WTC11 (cell line): Measurements from ENCODE around the gene CNPY1. TPM values are rescaled to one million over a fixed set of nuclear protein-coding genes. Genes with fewer than 3 reads are reported as not detected.

Experiments
- ATAC-seq: fragments of 200-7000 bp; cut with Tn5 transposase; 2 replicates; pipeline ENCODE4 v1.10.0; 2021; ENCODE audit warnings: mild to moderate bottlenecking, moderate library complexity
- CTCF ChIA-PET: fragments of 300-600 bp; sonication (Branson Sonifier 250); formaldehyde crosslinking; loops from one replicate; lab custom pipeline; 2021; ENCODE audit warnings: antibody characterized with exemption; lab: Charles Lee
- POLR2A ChIA-PET: fragments of 350-600 bp; sonication (Branson Sonifier 250); formaldehyde crosslinking; loops from one replicate; lab custom pipeline; 2021; ENCODE audit warnings: antibody characterized with exemption; lab: Charles Lee
- DNase-seq: peaks from one replicate; pipeline ENCODE4 v3.0.0; 2021; ENCODE audit warnings: low spot score
- H3K27ac Mint-ChIP-seq: 2 replicates; pipeline ENCODE4 v1.8.0; 2021; ENCODE audit warnings: mixed read lengths
- H3K27me3 Mint-ChIP-seq: 2 replicates; pipeline ENCODE4 v1.8.0; 2021; ENCODE audit warnings: low read depth, mild to moderate bottlenecking, moderate library complexity, mixed read lengths
- H3K36me3 Mint-ChIP-seq: 2 replicates; pipeline ENCODE4 v1.8.0; 2021; ENCODE audit warnings: mixed read lengths
- H3K4me1 Mint-ChIP-seq: 2 replicates; pipeline ENCODE4 v1.8.0; 2022; ENCODE audit warnings: mixed read lengths
- H3K4me3 Mint-ChIP-seq: 2 replicates; pipeline ENCODE4 v1.8.0; 2021; ENCODE audit warnings: mild to moderate bottlenecking, moderate library complexity, mixed read lengths
- H3K9me3 Mint-ChIP-seq: 2 replicates; pipeline ENCODE4 v1.8.0; 2021; ENCODE audit warnings: mixed read lengths
- ATF6 ChIP-seq: sonication (generic); formaldehyde crosslinking; IDR thresholded peaks from 2 replicates; pipeline ENCODE4 v1.8.1; 2023; ENCODE audit warnings: mild to moderate bottlenecking, missing genetic modification reagents
- CREB1 ChIP-seq: sonication (generic); formaldehyde crosslinking; IDR thresholded peaks from 2 replicates; pipeline ENCODE4 v1.8.0; 2023; ENCODE audit warnings: mild to moderate bottlenecking, missing genetic modification reagents
- E2F5 ChIP-seq: sonication (generic); formaldehyde crosslinking; IDR thresholded peaks from 2 replicates; pipeline ENCODE4 v1.8.1; 2022; ENCODE audit warnings: mild to moderate bottlenecking, moderate library complexity, missing genetic modification reagents
- HMGA2 ChIP-seq: fragments of 250-450 bp; sonication (Bioruptor Pico); IDR thresholded peaks from 2 replicates; pipeline ENCODE4 v1.4.0; 2021; ENCODE audit warnings: mild to moderate bottlenecking, moderate library complexity
- JAZF1 ChIP-seq: fragments of 250-450 bp; sonication (Bioruptor Pico); IDR thresholded peaks from 2 replicates; pipeline ENCODE4 v1.9.0; 2021; ENCODE audit warnings: moderate library complexity, mild to moderate bottlenecking, inconsistent platforms
- MXD4 ChIP-seq: fragments of 250-450 bp; sonication (Bioruptor Pico); IDR thresholded peaks from 2 replicates; pipeline ENCODE4 v1.8.0; 2021; ENCODE audit warnings: mild to moderate bottlenecking, moderate library complexity, borderline replicate concordance
- NR2C2 ChIP-seq: sonication (generic); formaldehyde crosslinking; IDR thresholded peaks from 2 replicates; pipeline ENCODE4 v1.8.0; 2022; ENCODE audit warnings: mild to moderate bottlenecking, missing genetic modification reagents
- PRDM15 ChIP-seq: sonication (generic); formaldehyde crosslinking; IDR thresholded peaks from 2 replicates; pipeline ENCODE4 v1.8.0; 2022; ENCODE audit warnings: missing genetic modification reagents
- PRRX2 ChIP-seq: fragments of 250-450 bp; sonication (Bioruptor Pico); IDR thresholded peaks from 2 replicates; pipeline ENCODE4 v1.8.0; 2021; ENCODE audit warnings: mild to moderate bottlenecking
- RELA ChIP-seq: sonication (generic); formaldehyde crosslinking; IDR thresholded peaks from 2 replicates; pipeline ENCODE4 v1.8.1; 2022; ENCODE audit warnings: missing genetic modification reagents, mild to moderate bottlenecking, borderline replicate concordance
- SMAD3 ChIP-seq: sonication (generic); formaldehyde crosslinking; IDR thresholded peaks from 2 replicates; pipeline ENCODE4 v1.8.0; 2022; ENCODE audit warnings: missing genetic modification reagents, mild to moderate bottlenecking, borderline replicate concordance
- TEAD4 ChIP-seq: sonication (generic); formaldehyde crosslinking; IDR thresholded peaks from 2 replicates; pipeline ENCODE4 v1.8.0; 2022; ENCODE audit warnings: mild to moderate bottlenecking, missing genetic modification reagents
- ZBTB43 ChIP-seq: sonication (generic); formaldehyde crosslinking; IDR thresholded peaks from 2 replicates; pipeline ENCODE4 v1.8.1; 2023; ENCODE audit warnings: mild to moderate bottlenecking, missing genetic modification reagents
- ZNF219 ChIP-seq: sonication (generic); formaldehyde crosslinking; IDR thresholded peaks from 2 replicates; pipeline ENCODE4 v1.8.0; 2023; ENCODE audit warnings: missing genetic modification reagents, mild to moderate bottlenecking, borderline replicate concordance
- ZNF281 ChIP-seq: sonication (generic); formaldehyde crosslinking; IDR thresholded peaks from 2 replicates; pipeline ENCODE4 v1.8.0; 2023; ENCODE audit warnings: mild to moderate bottlenecking, missing genetic modification reagents
- ZNF396 ChIP-seq: fragments of 250-450 bp; sonication (Bioruptor Pico); IDR thresholded peaks from 2 replicates; pipeline ENCODE4 v1.8.0; 2021; ENCODE audit warnings: mild to moderate bottlenecking, moderate library complexity, borderline replicate concordance
- ZNF416 ChIP-seq: fragments of 250-450 bp; sonication (Bioruptor Pico); IDR thresholded peaks from 2 replicates; pipeline ENCODE4 v1.9.0; 2021; ENCODE audit warnings: mild to moderate bottlenecking, inconsistent platforms
- total RNA-seq: library from RNA; stranded (reverse); gene quantifications from 3 replicates; pipeline ENCODE4 v1.2.3, GENCODE V29; 2021

Gene CNPY1
- total RNA-seq, 1 experiment from 2014 or later, result 0.09 TPM

- Mint-ChIP-seq H3K27me3 (peaks cover 9% of the 10 kb centered on the region; the same call in 1 of the 2 replicates), H3K4me1 (peaks cover 9% of the 10 kb centered on the region; the same call in 1 of the 2 replicates), H3K4me3 (no peak overlapping the region), H3K9me3 (no peaks in the 10 kb centered on the region), H3K27ac (no peak overlapping the region), H3K36me3 (no peaks in the 10 kb centered on the region)
- ATAC-seq (no peak), DNase-seq (no peak)
- TF ChIP-seq PRRX2 (CRISPR knock-in tag), result no peak
- TF ChIP-seq ZNF396 (CRISPR knock-in tag), result no peak
- TF ChIP-seq ZNF416 (CRISPR knock-in tag), result no peak
- TF ChIP-seq MXD4 (CRISPR knock-in tag), result no peak
- ChIA-PET CTCF (interaction anchor here (1.0 to 2.1 kb wide), 3 partner anchors 8 to 54 kb away, joined by 3 to 11 read pairs (median 8); no protein-coding TSS in a partner anchor), POLR2A (no interaction called here)
Measured at GRCh38 chr7:155543926-155544325, 2.4 kb downstream of the CNPY1 start.

GRCh38 chr7:155543011-155543876 is 3.1 kb downstream of the CNPY1 start:
- DNase-seq, result no peak
- no peaks in the 10 kb centered on the region for H3K36me3 Mint-ChIP-seq
- H3K9me3 Mint-ChIP-seq, result no peaks in the 10 kb centered on the region
- ChIA-PET POLR2A (no interaction called here), CTCF (interaction anchor here (1.0 to 2.1 kb wide), 3 partner anchors 8 to 55 kb away, joined by 3 to 11 read pairs (median 8); no protein-coding TSS in a partner anchor)
- H3K27ac Mint-ChIP-seq, result no peak overlapping the region
- H3K4me1 Mint-ChIP-seq, result peaks cover 9% of the 10 kb centered on the region
- H3K27me3 Mint-ChIP-seq, result peaks cover 9% of the 10 kb centered on the region; the same call in 1 of the 2 replicates
- peak; percentile 55 for ATAC-seq
- H3K4me3 Mint-ChIP-seq, result no peak overlapping the region
- no peak for TF ChIP-seq ATF6 (CRISPR knock-in tag)
- no peak for TF ChIP-seq NR2C2 (CRISPR knock-in tag)
- TF ChIP-seq CREB1 (CRISPR knock-in tag), result no peak
- TF ChIP-seq RELA (CRISPR knock-in tag), result no peak
- TF ChIP-seq PRRX2 (CRISPR knock-in tag), result no peak
- TF ChIP-seq ZBTB43 (CRISPR knock-in tag), result no peak
- no peak for TF ChIP-seq TEAD4

- H3K27ac Mint-ChIP-seq, result no peak overlapping the region
- CTCF ChIA-PET, result interaction anchor here (1.8 kb wide), 1 partner anchor 9 kb away, joined by 8 read pairs; no protein-coding TSS in a partner anchor
Measured at GRCh38 chr7:155541986-155542675, 4.2 kb downstream of the CNPY1 start.

More at GRCh38 chr7:155541986-155542675, 4.2 kb downstream of the CNPY1 start:
- no peak for DNase-seq
- Mint-ChIP-seq H3K4me3 (no peak overlapping the region), H3K36me3 (no peaks in the 10 kb centered on the region), H3K27me3 (peaks cover 9% of the 10 kb centered on the region; the same call in 1 of the 2 replicates)
- POLR2A ChIA-PET, result no interaction called here
- TF ChIP-seq NR2C2 (CRISPR knock-in tag), result no peak
- no peak for TF ChIP-seq ZNF219 (CRISPR knock-in tag)
- no peak for TF ChIP-seq ZNF281 (CRISPR knock-in tag)
- TF ChIP-seq PRDM15, result no peak
- TF ChIP-seq E2F5, result no peak
- no peak for TF ChIP-seq HMGA2 (CRISPR knock-in tag)
- no peak for TF ChIP-seq JAZF1
- TF ChIP-seq SMAD3 (CRISPR knock-in tag), result no peak
- TF ChIP-seq, all 79 proteins: peak for 0
- no peak for ATAC-seq
- Mint-ChIP-seq H3K4me1 (peaks cover 11% of the 10 kb centered on the region), H3K9me3 (no peaks in the 10 kb centered on the region)
